ENCODE data around the gene MLLT10.
"Not testable (repeated sequence)": the region's sequence is repeated elsewhere in the genome, so short reads cannot be mapped to it uniquely, and the experiment has no call there.

Gene MLLT10

DNA sequence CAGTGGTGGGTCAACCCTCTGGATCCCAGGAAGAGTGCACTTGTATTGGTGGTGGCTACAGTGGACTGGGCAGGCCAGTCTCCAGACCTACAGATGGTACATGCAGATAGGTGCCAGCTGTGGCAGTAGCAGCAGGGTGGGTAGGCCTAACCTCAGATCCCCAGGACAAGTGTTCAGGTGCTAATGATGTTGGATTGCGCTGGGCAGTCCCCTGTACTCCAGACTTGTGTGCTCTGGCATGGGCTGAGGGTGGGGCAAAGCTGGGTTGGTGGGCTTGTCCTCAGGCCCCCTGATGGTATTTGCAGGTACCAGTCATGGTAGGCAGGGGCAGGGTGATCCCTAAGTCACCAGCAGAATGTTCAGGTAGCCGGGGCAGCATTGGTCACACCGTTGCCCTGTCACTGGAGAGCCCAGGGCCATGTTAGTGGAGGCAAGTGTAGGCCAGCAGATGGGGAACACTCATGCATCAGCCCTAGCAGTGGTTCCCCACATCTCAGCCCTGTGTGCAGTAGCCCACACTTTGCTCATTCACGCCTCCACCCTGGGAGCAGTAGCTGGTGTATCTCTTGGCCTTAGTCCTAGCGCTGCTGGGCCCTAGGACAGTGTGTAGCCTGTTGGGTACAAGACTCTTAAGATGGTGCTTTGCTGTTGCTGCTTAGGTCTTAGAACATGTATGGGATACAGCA is 171.3 kb downstream of the MLLT10 start:
- no peaks in the 10 kb centered on the region for H3K4me1 ChIP-seq (ENCODE audit: control insufficient read depth in 1 of 2, insufficient read depth in 2 of 2, low read length in 2 of 2)
- no peaks in the 10 kb centered on the region for H3K27me3 ChIP-seq (ENCODE audit: control insufficient read depth in 1 of 2, insufficient read depth in 2 of 2, low read length in 2 of 2)
- no peak overlapping the region for H3K9ac ChIP-seq (ENCODE audit: low read depth in 1 of 2, low read length in 2 of 2)
- peaks cover 6 to 10% of the 10 kb centered on the region in 2 donors for H3K9me3 ChIP-seq (ENCODE audit: control insufficient read depth in 1 of 2, low read length in 2 of 2)
- H3K27ac ChIP-seq (ENCODE audit: low read depth, low read length): no peak overlapping the region
- H3K36me3 ChIP-seq (ENCODE audit: control insufficient read depth in 1 of 2, insufficient read depth in 2 of 2, low read length in 2 of 2): peaks cover 0 to 13% of the 10 kb centered on the region in 2 donors
- H3K4me3 ChIP-seq (ENCODE audit: low read depth in 1 of 2, low read length in 2 of 2): no peak overlapping the region

- no peak overlapping the region for H3K9ac ChIP-seq (ENCODE audit: low read depth in 1 of 2, low read length in 2 of 2)
- H3K4me1 ChIP-seq (ENCODE audit: control insufficient read depth in 1 of 2, insufficient read depth in 2 of 2, low read length in 2 of 2): no peaks in the 10 kb centered on the region
- H3K9me3 ChIP-seq (ENCODE audit: control insufficient read depth in 1 of 2, low read length in 2 of 2): peaks cover 1 to 5% of the 10 kb centered on the region in 2 donors
- H3K36me3 ChIP-seq (ENCODE audit: control insufficient read depth in 1 of 2, insufficient read depth in 2 of 2, low read length in 2 of 2): peaks cover 0 to 13% of the 10 kb centered on the region in 2 donors
- H3K27ac ChIP-seq (ENCODE audit: low read depth, low read length): no peak overlapping the region
- no peaks in the 10 kb centered on the region for H3K27me3 ChIP-seq (ENCODE audit: control insufficient read depth in 1 of 2, insufficient read depth in 2 of 2, low read length in 2 of 2)
- H3K4me3 ChIP-seq (ENCODE audit: low read depth in 1 of 2, low read length in 2 of 2): no peak overlapping the region
Observed at GRCh38 chr10:21705828-21706176, 171.8 kb downstream of the MLLT10 start.

GRCh38 chr10:21707498-21707897 is 173.5 kb downstream of the MLLT10 start:
- Histone ChIP-seq H3K9me3 (ENCODE audit: control insufficient read depth in 1 of 2, low read length in 2 of 2) (no peaks in the 10 kb centered on the region), H3K9ac (ENCODE audit: low read depth in 1 of 2, low read length in 2 of 2) (no peak overlapping the region), H3K27me3 (ENCODE audit: control insufficient read depth in 1 of 2, insufficient read depth in 2 of 2, low read length in 2 of 2) (no peaks in the 10 kb centered on the region), H3K36me3 (ENCODE audit: control insufficient read depth in 1 of 2, insufficient read depth in 2 of 2, low read length in 2 of 2) (peaks cover 0 to 13% of the 10 kb centered on the region in 2 donors), H3K4me3 (ENCODE audit: low read depth in 1 of 2, low read length in 2 of 2) (no peak overlapping the region), H3K4me1 (ENCODE audit: control insufficient read depth in 1 of 2, insufficient read depth in 2 of 2, low read length in 2 of 2) (no peaks in the 10 kb centered on the region), H3K27ac (ENCODE audit: low read depth, low read length) (no peak overlapping the region)

DNA sequence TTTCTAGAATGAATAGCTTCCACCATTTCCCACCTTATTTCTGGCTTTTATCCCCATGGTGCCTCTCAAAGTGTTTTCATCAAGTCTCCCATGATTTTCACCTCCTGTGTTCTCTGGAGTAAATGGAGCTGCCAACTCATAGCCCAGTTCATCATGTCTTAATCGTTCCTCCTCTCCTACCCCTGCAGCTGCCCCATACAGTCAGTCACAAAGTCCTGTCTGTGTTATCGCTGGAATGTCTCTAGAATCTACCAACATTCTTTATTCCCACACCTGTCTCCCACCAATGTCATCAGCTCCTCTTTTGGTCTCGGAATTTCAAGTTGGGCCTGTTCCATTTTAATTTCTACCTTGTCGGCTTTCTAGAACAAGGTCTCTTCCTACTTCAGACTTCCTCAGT is 178.9 kb downstream of the MLLT10 start:
- Histone ChIP-seq H3K4me3 (ENCODE audit: low read depth in 1 of 2, low read length in 2 of 2) (no peak overlapping the region), H3K27me3 (ENCODE audit: control insufficient read depth in 1 of 2, insufficient read depth in 2 of 2, low read length in 2 of 2) (no peaks in the 10 kb centered on the region), H3K4me1 (ENCODE audit: control insufficient read depth in 1 of 2, insufficient read depth in 2 of 2, low read length in 2 of 2) (no peaks in the 10 kb centered on the region), H3K36me3 (ENCODE audit: control insufficient read depth in 1 of 2, insufficient read depth in 2 of 2, low read length in 2 of 2) (peaks cover 0 to 25% of the 10 kb centered on the region in 2 donors), H3K9me3 (ENCODE audit: control insufficient read depth in 1 of 2, low read length in 2 of 2) (no peaks in the 10 kb centered on the region), H3K27ac (ENCODE audit: low read depth, low read length) (no peak overlapping the region), H3K9ac (ENCODE audit: low read depth in 1 of 2, low read length in 2 of 2) (no peak overlapping the region)

- H3K4me1 ChIP-seq (ENCODE audit: control insufficient read depth in 1 of 2, insufficient read depth in 2 of 2, low read length in 2 of 2): no peaks in the 10 kb centered on the region
- H3K27me3 ChIP-seq (ENCODE audit: control insufficient read depth in 1 of 2, insufficient read depth in 2 of 2, low read length in 2 of 2): no peaks in the 10 kb centered on the region
- no peak overlapping the region for H3K4me3 ChIP-seq (ENCODE audit: low read depth in 1 of 2, low read length in 2 of 2)
- H3K36me3 ChIP-seq (ENCODE audit: control insufficient read depth in 1 of 2, insufficient read depth in 2 of 2, low read length in 2 of 2): peaks cover 0 to 23% of the 10 kb centered on the region in 2 donors
- H3K9ac ChIP-seq (ENCODE audit: low read depth in 1 of 2, low read length in 2 of 2): no peak overlapping the region
- no peaks in the 10 kb centered on the region for H3K9me3 ChIP-seq (ENCODE audit: control insufficient read depth in 1 of 2, low read length in 2 of 2)
- H3K27ac ChIP-seq (ENCODE audit: low read depth, low read length): no peak overlapping the region
Observed at GRCh38 chr10:21715531-21716195, 181.6 kb downstream of the MLLT10 start.

DNA sequence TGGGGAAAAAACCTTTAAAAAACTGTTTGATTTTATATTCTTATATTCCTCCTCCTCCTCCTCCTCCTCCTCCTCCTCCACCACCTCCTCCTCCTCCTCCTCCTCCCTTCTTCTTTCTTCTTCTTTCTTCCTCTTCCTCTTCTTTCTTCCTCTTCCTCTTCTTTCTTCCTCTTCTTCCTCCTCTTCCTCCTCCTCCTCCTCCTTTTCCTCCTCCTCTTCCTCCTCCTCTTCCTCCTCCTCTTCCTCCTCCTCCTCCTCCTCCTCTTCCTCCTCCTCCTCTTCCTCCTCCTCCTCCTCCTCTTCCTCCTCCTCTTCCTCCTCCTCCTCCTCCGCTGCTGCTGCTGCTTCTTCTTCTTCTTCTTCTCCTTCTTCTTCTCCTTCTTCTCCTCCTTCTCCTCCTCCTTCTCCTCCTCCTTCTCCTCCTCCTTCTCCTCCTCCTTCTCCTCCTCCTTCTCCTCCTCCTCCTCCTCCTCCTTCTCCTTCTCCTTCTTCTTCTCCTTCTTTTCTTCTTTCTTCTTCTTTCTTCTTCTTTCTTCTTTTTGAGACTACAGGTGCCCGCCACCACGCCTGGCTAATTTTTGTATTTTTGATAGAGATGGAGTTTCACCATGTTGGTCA is 183.5 kb downstream of the MLLT10 start:
- H3K4me1 ChIP-seq (ENCODE audit: control insufficient read depth in 1 of 2, insufficient read depth in 2 of 2, low read length in 2 of 2); H3K27me3 ChIP-seq (ENCODE audit: control insufficient read depth in 1 of 2, insufficient read depth in 2 of 2, low read length in 2 of 2); H3K9me3 ChIP-seq (ENCODE audit: control insufficient read depth in 1 of 2, low read length in 2 of 2); H3K9ac ChIP-seq (ENCODE audit: low read depth in 1 of 2, low read length in 2 of 2); H3K27ac ChIP-seq (ENCODE audit: low read depth, low read length); H3K4me3 ChIP-seq (ENCODE audit: low read depth in 1 of 2, low read length in 2 of 2): not testable (repeated sequence)
- H3K36me3 ChIP-seq (ENCODE audit: control insufficient read depth in 1 of 2, insufficient read depth in 2 of 2, low read length in 2 of 2): peaks cover 0 to 23% of the 10 kb centered on the region in 2 donors

DNA sequence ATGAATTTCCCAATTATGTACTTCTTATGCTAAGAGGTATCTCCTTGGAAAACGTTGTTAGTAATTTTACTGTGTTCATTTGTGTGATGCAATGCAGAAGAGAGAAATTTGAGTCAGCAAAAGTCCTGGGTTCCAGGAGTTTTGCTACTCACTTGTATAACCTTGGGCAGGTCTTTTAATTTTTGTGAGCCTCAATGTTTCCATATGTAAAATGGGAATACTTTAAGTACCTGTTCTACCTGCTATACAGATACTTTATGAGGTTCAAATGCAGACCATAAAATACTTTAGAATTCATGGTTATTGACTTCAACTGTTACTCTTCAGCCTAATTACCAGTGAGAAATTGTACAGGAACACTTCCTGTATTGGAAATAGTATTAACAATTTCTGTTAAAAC is 185.5 kb downstream of the MLLT10 start:
- Histone ChIP-seq H3K9me3 (ENCODE audit: control insufficient read depth in 1 of 2, low read length in 2 of 2) (no peaks in the 10 kb centered on the region), H3K9ac (ENCODE audit: low read depth in 1 of 2, low read length in 2 of 2) (no peak overlapping the region), H3K36me3 (ENCODE audit: control insufficient read depth in 1 of 2, insufficient read depth in 2 of 2, low read length in 2 of 2) (peaks cover 0 to 17% of the 10 kb centered on the region in 2 donors), H3K27ac (ENCODE audit: low read depth, low read length) (no peak overlapping the region), H3K4me3 (ENCODE audit: low read depth in 1 of 2, low read length in 2 of 2) (no peak overlapping the region), H3K4me1 (ENCODE audit: control insufficient read depth in 1 of 2, insufficient read depth in 2 of 2, low read length in 2 of 2) (peaks cover 5 to 10% of the 10 kb centered on the region in 2 donors), H3K27me3 (ENCODE audit: control insufficient read depth in 1 of 2, insufficient read depth in 2 of 2, low read length in 2 of 2) (no peaks in the 10 kb centered on the region)

- peaks cover 0 to 11% of the 10 kb centered on the region in 2 donors for H3K36me3 ChIP-seq (ENCODE audit: control insufficient read depth in 1 of 2, insufficient read depth in 2 of 2, low read length in 2 of 2)
- H3K27ac ChIP-seq (ENCODE audit: low read depth, low read length): no peak overlapping the region
- H3K27me3 ChIP-seq (ENCODE audit: control insufficient read depth in 1 of 2, insufficient read depth in 2 of 2, low read length in 2 of 2): no peaks in the 10 kb centered on the region
- H3K4me1 ChIP-seq (ENCODE audit: control insufficient read depth in 1 of 2, insufficient read depth in 2 of 2, low read length in 2 of 2): peaks cover 10 to 15% of the 10 kb centered on the region in 2 donors
- H3K9ac ChIP-seq (ENCODE audit: low read depth in 1 of 2, low read length in 2 of 2): no peak overlapping the region
- H3K4me3 ChIP-seq (ENCODE audit: low read depth in 1 of 2, low read length in 2 of 2): no peak overlapping the region
- no peaks in the 10 kb centered on the region for H3K9me3 ChIP-seq (ENCODE audit: control insufficient read depth in 1 of 2, low read length in 2 of 2)
Observed at GRCh38 chr10:21720090-21720489, 186.1 kb downstream of the MLLT10 start.

- Histone ChIP-seq H3K4me1 (ENCODE audit: control insufficient read depth in 1 of 2, insufficient read depth in 2 of 2, low read length in 2 of 2) (peaks cover 12 to 17% of the 10 kb centered on the region in 2 donors), H3K36me3 (ENCODE audit: control insufficient read depth in 1 of 2, insufficient read depth in 2 of 2, low read length in 2 of 2) (peaks cover 0 to 3% of the 10 kb centered on the region in 2 donors), H3K9me3 (ENCODE audit: control insufficient read depth in 1 of 2, low read length in 2 of 2) (no peaks in the 10 kb centered on the region), H3K9ac (ENCODE audit: low read depth in 1 of 2, low read length in 2 of 2) (no peak overlapping the region), H3K27ac (ENCODE audit: low read depth, low read length) (no peak overlapping the region), H3K27me3 (ENCODE audit: control insufficient read depth in 1 of 2, insufficient read depth in 2 of 2, low read length in 2 of 2) (no peaks in the 10 kb centered on the region), H3K4me3 (ENCODE audit: low read depth in 1 of 2, low read length in 2 of 2) (no peak overlapping the region)
Observed at GRCh38 chr10:21721000-21721665, 187.1 kb downstream of the MLLT10 start.

DNA sequence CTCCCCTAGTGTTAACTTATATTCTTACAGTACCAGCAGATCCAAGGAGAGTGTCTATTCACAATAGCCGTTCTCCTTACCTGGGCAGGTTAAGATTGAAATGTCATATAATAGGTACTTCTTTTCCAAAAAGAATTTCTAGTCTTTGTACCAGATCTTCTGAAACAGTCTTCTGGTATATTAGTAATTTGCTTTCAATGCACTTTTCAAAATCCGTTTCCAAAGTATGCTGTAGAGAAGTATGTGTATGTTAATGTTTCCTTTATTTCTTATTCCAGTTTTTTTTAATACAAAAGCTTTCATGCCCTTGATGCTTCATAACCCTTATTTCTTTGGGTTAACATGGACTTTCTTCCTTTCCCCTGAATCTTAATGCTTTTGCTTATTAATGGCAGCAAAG is 188.2 kb downstream of the MLLT10 start:
- peaks cover 16 to 21% of the 10 kb centered on the region in 2 donors for H3K4me1 ChIP-seq (ENCODE audit: control insufficient read depth in 1 of 2, insufficient read depth in 2 of 2, low read length in 2 of 2)
- H3K36me3 ChIP-seq (ENCODE audit: control insufficient read depth in 1 of 2, insufficient read depth in 2 of 2, low read length in 2 of 2): peaks cover 0 to 3% of the 10 kb centered on the region in 2 donors
- no peak overlapping the region for H3K4me3 ChIP-seq (ENCODE audit: low read depth in 1 of 2, low read length in 2 of 2)
- no peak overlapping the region for H3K27ac ChIP-seq (ENCODE audit: low read depth, low read length)
- no peaks in the 10 kb centered on the region for H3K9me3 ChIP-seq (ENCODE audit: control insufficient read depth in 1 of 2, low read length in 2 of 2)
- no peak overlapping the region for H3K9ac ChIP-seq (ENCODE audit: low read depth in 1 of 2, low read length in 2 of 2)
- H3K27me3 ChIP-seq (ENCODE audit: control insufficient read depth in 1 of 2, insufficient read depth in 2 of 2, low read length in 2 of 2): no peaks in the 10 kb centered on the region
